Omental fat pad (tissue), 4 donors: Measurements from ENCODE around the gene SGSH. TPM values are rescaled to one million over a fixed set of nuclear protein-coding genes. Genes with fewer than 3 reads are reported as not detected.
"Not testable (repeated sequence)": the region's sequence is repeated elsewhere in the genome, so short reads cannot be mapped to it uniquely, and the experiment has no call there.

Experiments
- ATAC-seq: fragments of 150-250 bp; one replicate; pipeline ENCODE4 v1.9.1; 2016; ENCODE audit warnings: mild to moderate bottlenecking, moderate library complexity; ENCODE audit not compliant: low FRiP score
- DNase-seq: peaks from one replicate; pipeline ENCODE4 v3.0.0-alpha.2; 2019; ENCODE audit warnings: low spot score
- CTCF ChIP-seq, 3 donors: fragments of 450-650 bp; IDR thresholded peaks; one replicate each; pipeline ENCODE4 v1.5.1; 2016 to 2017; ENCODE audit warnings: antibody characterized with exemption in 3 of 3, mild to moderate bottlenecking in 3 of 3, moderate library complexity in 2 of 3
- total RNA-seq, 4 donors: library from RNA; depleted of rRNA; stranded (reverse); fragments of >200 nt; gene quantifications; one replicate each; pipeline ENCODE4 v1.1.0, GENCODE V29; 2016

SGSH gene
- total RNA-seq, 4 donors from 2014 or later, result 16.2 to 32.2 (median 28.0) TPM

- DNase-seq, result no peak
- ATAC-seq, result no peak
- TF ChIP-seq CTCF (IDR thresholded peaks at IDR 0.05), result no peak
Measured at GRCh38 chr17:80246266-80246681, 26.1 kb upstream of the SGSH start.

- ATAC-seq, result no peak
- DNase-seq, result no peak
Measured at GRCh38 chr17:80245566-80246265, 25.6 kb upstream of the SGSH start.

GRCh38 chr17:80244871-80245509 is 24.9 kb upstream of the SGSH start:
- ATAC-seq, result no peak
- DNase-seq, result no peak
- TF ChIP-seq CTCF (IDR thresholded peaks at IDR 0.05), result no peak

More at GRCh38 chr17:80245566-80246265, 25.6 kb upstream of the SGSH start:
- no peak for TF ChIP-seq CTCF (IDR thresholded peaks at IDR 0.05)

GRCh38 chr17:80244448-80244847 is 24.3 kb upstream of the SGSH start:
- not testable (repeated sequence) for ATAC-seq, DNase-seq

- DNase-seq, result no peak
- TF ChIP-seq CTCF (IDR thresholded peaks at IDR 0.05), result no peak
- no peak for ATAC-seq
Measured at GRCh38 chr17:80243526-80244433, 23.6 kb upstream of the SGSH start.

GRCh38 chr17:80242505-80242904 is 22.4 kb upstream of the SGSH start:
- ATAC-seq, result no peak
- DNase-seq, result no peak
- no peak for TF ChIP-seq CTCF (IDR thresholded peaks at IDR 0.05)

GRCh38 chr17:80237386-80237785 is 17.3 kb upstream of the SGSH start:
- no peak for DNase-seq
- no peak for ATAC-seq
- no peak for TF ChIP-seq CTCF (IDR thresholded peaks at IDR 0.05)
